WTC11 (cell line): ENCODE measurements around the gene GRAMD2B. TPM values are rescaled to one million over a fixed set of nuclear protein-coding genes. Genes with fewer than 3 reads are reported as not detected.

Source experiments
- ATAC-seq: fragments of 200-7000 bp; cut with Tn5 transposase; 2 replicates; pipeline ENCODE4 v1.10.0; 2021; ENCODE audit warnings: mild to moderate bottlenecking, moderate library complexity
- CTCF ChIA-PET: fragments of 300-600 bp; sonication (Branson Sonifier 250); formaldehyde crosslinking; loops from one replicate; lab custom pipeline; 2021; ENCODE audit warnings: antibody characterized with exemption; lab: Charles Lee
- POLR2A ChIA-PET: fragments of 350-600 bp; sonication (Branson Sonifier 250); formaldehyde crosslinking; loops from one replicate; lab custom pipeline; 2021; ENCODE audit warnings: antibody characterized with exemption; lab: Charles Lee
- DNase-seq: peaks from one replicate; pipeline ENCODE4 v3.0.0; 2021; ENCODE audit warnings: low spot score
- H3K27ac Mint-ChIP-seq: 2 replicates; pipeline ENCODE4 v1.8.0; 2021; ENCODE audit warnings: mixed read lengths
- H3K27me3 Mint-ChIP-seq: 2 replicates; pipeline ENCODE4 v1.8.0; 2021; ENCODE audit warnings: low read depth, mild to moderate bottlenecking, moderate library complexity, mixed read lengths
- H3K36me3 Mint-ChIP-seq: 2 replicates; pipeline ENCODE4 v1.8.0; 2021; ENCODE audit warnings: mixed read lengths
- H3K4me1 Mint-ChIP-seq: 2 replicates; pipeline ENCODE4 v1.8.0; 2022; ENCODE audit warnings: mixed read lengths
- H3K4me3 Mint-ChIP-seq: 2 replicates; pipeline ENCODE4 v1.8.0; 2021; ENCODE audit warnings: mild to moderate bottlenecking, moderate library complexity, mixed read lengths
- H3K9me3 Mint-ChIP-seq: 2 replicates; pipeline ENCODE4 v1.8.0; 2021; ENCODE audit warnings: mixed read lengths
- ATF1 ChIP-seq: sonication (generic); formaldehyde crosslinking; IDR thresholded peaks from 2 replicates; pipeline ENCODE4 v1.8.1; 2023; ENCODE audit warnings: mild to moderate bottlenecking, moderate library complexity, missing genetic modification reagents
- CBFB ChIP-seq: sonication (generic); formaldehyde crosslinking; IDR thresholded peaks from 2 replicates; pipeline ENCODE4 v1.8.1; 2022; ENCODE audit warnings: mild to moderate bottlenecking, low read depth, missing genetic modification reagents
- ETV6 ChIP-seq: sonication (generic); formaldehyde crosslinking; IDR thresholded peaks from 2 replicates; pipeline ENCODE4 v1.8.1; 2022; ENCODE audit warnings: mild to moderate bottlenecking, missing genetic modification reagents
- FOXJ3 ChIP-seq: sonication (generic); formaldehyde crosslinking; IDR thresholded peaks from 2 replicates; pipeline ENCODE4 v1.9.0; 2021; ENCODE audit warnings: missing genetic modification reagents, mild to moderate bottlenecking, borderline replicate concordance
- GTF2I ChIP-seq: fragments of 250-450 bp; sonication (Bioruptor Pico); conservative IDR thresholded peaks from 2 replicates; pipeline ENCODE4 v1.4.0; 2021; ENCODE audit warnings: mild to moderate bottlenecking
- NR2C2 ChIP-seq: sonication (generic); formaldehyde crosslinking; IDR thresholded peaks from 2 replicates; pipeline ENCODE4 v1.8.0; 2022; ENCODE audit warnings: mild to moderate bottlenecking, missing genetic modification reagents
- OVOL2 ChIP-seq: fragments of 250-450 bp; sonication (Bioruptor Pico); IDR thresholded peaks from 2 replicates; pipeline ENCODE4 v1.9.0; 2021; ENCODE audit warnings: mild to moderate bottlenecking, borderline replicate concordance
- PRRX2 ChIP-seq: fragments of 250-450 bp; sonication (Bioruptor Pico); IDR thresholded peaks from 2 replicates; pipeline ENCODE4 v1.8.0; 2021; ENCODE audit warnings: mild to moderate bottlenecking
- SMAD3 ChIP-seq: sonication (generic); formaldehyde crosslinking; IDR thresholded peaks from 2 replicates; pipeline ENCODE4 v1.8.0; 2022; ENCODE audit warnings: missing genetic modification reagents, mild to moderate bottlenecking, borderline replicate concordance
- STAT6 ChIP-seq: sonication (generic); formaldehyde crosslinking; conservative IDR thresholded peaks from 2 replicates; pipeline ENCODE4 v1.8.1; 2023; ENCODE audit warnings: mild to moderate bottlenecking, low read depth, missing genetic modification reagents, moderate library complexity
- TCF7 ChIP-seq: sonication (generic); formaldehyde crosslinking; IDR thresholded peaks from 2 replicates; pipeline ENCODE4 v1.8.0; 2022; ENCODE audit warnings: mild to moderate bottlenecking, low read depth, missing genetic modification reagents, moderate library complexity
- TEAD4 ChIP-seq: sonication (generic); formaldehyde crosslinking; IDR thresholded peaks from 2 replicates; pipeline ENCODE4 v1.8.0; 2022; ENCODE audit warnings: mild to moderate bottlenecking, missing genetic modification reagents
- ZNF138 ChIP-seq: sonication (generic); formaldehyde crosslinking; conservative IDR thresholded peaks from 2 replicates; pipeline ENCODE4 v1.8.1; 2022; ENCODE audit warnings: mild to moderate bottlenecking, moderate library complexity, missing genetic modification reagents
- ZNF219 ChIP-seq: sonication (generic); formaldehyde crosslinking; IDR thresholded peaks from 2 replicates; pipeline ENCODE4 v1.8.0; 2023; ENCODE audit warnings: missing genetic modification reagents, mild to moderate bottlenecking, borderline replicate concordance
- ZNF281 ChIP-seq: sonication (generic); formaldehyde crosslinking; IDR thresholded peaks from 2 replicates; pipeline ENCODE4 v1.8.0; 2023; ENCODE audit warnings: mild to moderate bottlenecking, missing genetic modification reagents
- ZNF423 ChIP-seq: fragments of 250-450 bp; sonication (Bioruptor Pico); IDR thresholded peaks from 2 replicates; pipeline ENCODE4 v2.1.2; 2022; ENCODE audit warnings: mild to moderate bottlenecking, moderate library complexity
- total RNA-seq: library from RNA; stranded (reverse); gene quantifications from 3 replicates; pipeline ENCODE4 v1.2.3, GENCODE V29; 2021
- TF ChIP-seq, protein P1 (sequence below): sonication (generic); formaldehyde crosslinking; IDR thresholded peaks from 2 replicates; pipeline ENCODE4 v1.8.1; 2022; ENCODE audit warnings: mild to moderate bottlenecking, moderate library complexity, missing genetic modification reagents
- TF ChIP-seq, protein P2 (sequence below): sonication (generic); formaldehyde crosslinking; IDR thresholded peaks from 2 replicates; pipeline ENCODE4 v1.8.1; 2022; ENCODE audit warnings: low read depth, missing genetic modification reagents, borderline replicate concordance

The GRAMD2B gene
- total RNA-seq, 1 experiment from 2014 or later = 11.6 TPM

DNA sequence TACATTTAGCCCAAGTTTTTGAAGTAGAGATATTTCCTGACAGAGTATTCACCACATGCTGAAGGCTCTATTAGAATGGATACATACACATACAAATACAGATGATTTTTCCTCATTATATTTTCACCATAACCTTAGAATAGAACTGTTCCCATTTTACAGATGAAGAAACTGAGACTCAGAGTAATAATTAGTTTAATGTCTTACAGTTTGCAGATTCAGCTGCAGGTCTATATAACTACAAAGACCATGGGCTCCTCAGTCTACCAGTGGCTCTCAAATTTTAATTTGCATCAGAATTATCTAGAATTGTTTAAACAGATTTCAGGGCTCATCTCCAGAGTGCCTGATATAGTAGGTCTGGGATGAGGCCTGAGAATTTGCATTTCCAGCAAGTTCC, 64.4 kb downstream of the GRAMD2B start:
- no peak overlapping the region for H3K4me3 Mint-ChIP-seq
- no peaks in the 10 kb centered on the region for H3K9me3 Mint-ChIP-seq
- H3K36me3 Mint-ChIP-seq = peaks cover 62% of the 10 kb centered on the region
- POLR2A ChIA-PET = no interaction called here
- H3K27ac Mint-ChIP-seq = no peak overlapping the region
- CTCF ChIA-PET = interaction anchor here (1.2 to 4.1 kb wide), 2 partner anchors 13 to 51 kb away, joined by 3 to 44 read pairs; no protein-coding TSS in a partner anchor
- TF ChIP-seq TCF7 (CRISPR knock-in tag) = no peak
- TF ChIP-seq GTF2I = peak; percentile 77; the same call in 1 of the 2 replicates
- DNase-seq (no peak), ATAC-seq (no peak)
- no peaks in the 10 kb centered on the region for H3K27me3 Mint-ChIP-seq
- H3K4me1 Mint-ChIP-seq = peaks cover 6% of the 10 kb centered on the region

DNA sequence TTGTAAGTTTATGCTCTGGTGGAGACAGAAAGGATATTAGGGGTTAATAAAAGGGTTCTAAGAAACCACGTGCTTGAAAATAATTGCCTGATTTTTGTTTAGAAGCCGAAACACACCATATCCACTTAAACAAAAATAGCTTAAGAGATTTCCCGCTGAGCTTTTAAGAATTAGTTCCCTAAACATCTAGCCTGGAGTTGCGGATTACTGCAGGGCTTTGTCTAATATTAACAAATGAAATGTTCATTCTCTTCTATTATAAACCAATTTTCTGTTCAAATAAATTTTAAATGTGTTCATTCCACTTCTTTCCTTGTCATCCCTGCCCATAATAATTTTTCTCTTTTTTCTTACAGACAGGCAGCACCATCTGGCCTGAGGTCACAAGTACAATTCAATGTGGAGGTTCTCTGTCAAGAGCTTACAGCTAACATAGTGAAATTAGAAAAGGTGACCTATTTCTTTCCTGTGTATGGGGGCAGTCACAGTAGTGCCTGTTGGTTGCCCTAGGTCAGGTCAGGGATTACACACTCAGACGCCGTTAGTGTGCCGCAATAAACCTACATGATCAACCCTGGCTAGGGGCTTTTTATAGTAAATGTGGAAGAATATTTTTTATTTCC, 65.3 kb downstream of the GRAMD2B start:
- H3K4me3 Mint-ChIP-seq = no peak overlapping the region
- H3K27ac Mint-ChIP-seq = no peak overlapping the region
- TF ChIP-seq ZNF281 (CRISPR knock-in tag) = no peak
- DNase-seq (no peak), ATAC-seq (no peak)
- no peaks in the 10 kb centered on the region for H3K9me3 Mint-ChIP-seq
- peaks cover 12% of the 10 kb centered on the region for H3K4me1 Mint-ChIP-seq
- ChIA-PET CTCF (interaction anchor here (4.1 kb wide), 1 partner anchor 12 kb away, joined by 44 read pairs; no protein-coding TSS in a partner anchor), POLR2A (no interaction called here)
- H3K27me3 Mint-ChIP-seq = no peaks in the 10 kb centered on the region
- H3K36me3 Mint-ChIP-seq = peaks cover 59% of the 10 kb centered on the region

- Mint-ChIP-seq H3K4me1 (peaks cover 12% of the 10 kb centered on the region), H3K4me3 (no peak overlapping the region), H3K27ac (peak overlapping the region; percentile 15), H3K9me3 (0 out of 2 replicates have a peak, but pooled peaks cover 2% of the 10 kb centered on the region), H3K36me3 (peaks cover 56% of the 10 kb centered on the region), H3K27me3 (no peaks in the 10 kb centered on the region)
- ChIA-PET POLR2A (interaction anchor here (0.5 kb wide), 1 partner anchor 184 kb away, joined by 3 read pairs; no protein-coding TSS in a partner anchor), CTCF (interaction anchor here (0.6 to 4.1 kb wide), 11 partner anchors 10 to 150 kb away, joined by 3 to 44 read pairs (median 4); no protein-coding TSS in a partner anchor)
- DNase-seq (peak; percentile 23), ATAC-seq (peak; percentile 90)
- TF ChIP-seq FOXJ3 (CRISPR knock-in tag) (no peak), ETV6 (0 out of 2 replicates have a peak, but pooled peaks have one; percentile 18), ZNF219 (CRISPR knock-in tag) (no peak), TEAD4 (no peak), ZNF138 (CRISPR knock-in tag) (no peak), CBFB (no peak), ATF1 (CRISPR knock-in tag) (no peak), STAT6 (CRISPR knock-in tag) (no peak), SMAD3 (CRISPR knock-in tag) (no peak), OVOL2 (CRISPR knock-in tag) (no peak), PRRX2 (CRISPR knock-in tag) (no peak), NR2C2 (CRISPR knock-in tag) (no peak), ZNF423 (CRISPR knock-in tag) (peak; percentile 68)
- TF ChIP-seq, protein P1, sequence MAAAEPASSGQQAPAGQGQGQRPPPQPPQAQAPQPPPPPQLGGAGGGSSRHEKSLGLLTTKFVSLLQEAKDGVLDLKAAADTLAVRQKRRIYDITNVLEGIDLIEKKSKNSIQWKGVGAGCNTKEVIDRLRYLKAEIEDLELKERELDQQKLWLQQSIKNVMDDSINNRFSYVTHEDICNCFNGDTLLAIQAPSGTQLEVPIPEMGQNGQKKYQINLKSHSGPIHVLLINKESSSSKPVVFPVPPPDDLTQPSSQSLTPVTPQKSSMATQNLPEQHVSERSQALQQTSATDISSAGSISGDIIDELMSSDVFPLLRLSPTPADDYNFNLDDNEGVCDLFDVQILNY (CRISPR knock-in tag) = no peak
- TF ChIP-seq, protein P2, sequence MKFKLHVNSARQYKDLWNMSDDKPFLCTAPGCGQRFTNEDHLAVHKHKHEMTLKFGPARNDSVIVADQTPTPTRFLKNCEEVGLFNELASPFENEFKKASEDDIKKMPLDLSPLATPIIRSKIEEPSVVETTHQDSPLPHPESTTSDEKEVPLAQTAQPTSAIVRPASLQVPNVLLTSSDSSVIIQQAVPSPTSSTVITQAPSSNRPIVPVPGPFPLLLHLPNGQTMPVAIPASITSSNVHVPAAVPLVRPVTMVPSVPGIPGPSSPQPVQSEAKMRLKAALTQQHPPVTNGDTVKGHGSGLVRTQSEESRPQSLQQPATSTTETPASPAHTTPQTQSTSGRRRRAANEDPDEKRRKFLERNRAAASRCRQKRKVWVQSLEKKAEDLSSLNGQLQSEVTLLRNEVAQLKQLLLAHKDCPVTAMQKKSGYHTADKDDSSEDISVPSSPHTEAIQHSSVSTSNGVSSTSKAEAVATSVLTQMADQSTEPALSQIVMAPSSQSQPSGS (CRISPR knock-in tag) = no peak
Measured at GRCh38 chr5:126490167-126490940, 67.1 kb downstream of the GRAMD2B start.
